Measurements from ENCODE around the gene ZNF19.

ZNF19 gene

GRCh38 chr16:71426069-71426879 is 62.9 kb downstream of the ZNF19 start:
- H3K4me1 ChIP-seq (ENCODE audit: control insufficient read depth, insufficient read depth, low read length): no peaks in the 10 kb centered on the region
- peak overlapping the region; percentile 78 for H3K4me2 ChIP-seq (ENCODE audit: low read length)
- no peaks in the 10 kb centered on the region for H3K9me3 ChIP-seq (replicated peaks; ENCODE audit: low read length)
- no peak overlapping the region for H3K9ac ChIP-seq (ENCODE audit: low read depth, low read length)
- peaks cover 24% of the 10 kb centered on the region for H3K27me3 ChIP-seq (ENCODE audit: control insufficient read depth, insufficient read depth, low read length)
- H3K36me3 ChIP-seq (ENCODE audit: insufficient read depth, low read length): no peaks in the 10 kb centered on the region
- peak overlapping the region; percentile 61 for H3K4me3 ChIP-seq (ENCODE audit: low read length)

GRCh38 chr16:71425746-71426068 is 63.4 kb downstream of the ZNF19 start:
- Histone ChIP-seq H3K27me3 (ENCODE audit: control insufficient read depth, insufficient read depth, low read length) (peaks cover 24% of the 10 kb centered on the region), H3K4me3 (ENCODE audit: low read length) (peak overlapping the region; percentile 61), H3K9me3 (replicated peaks; ENCODE audit: low read length) (no peaks in the 10 kb centered on the region), H3K4me1 (ENCODE audit: control insufficient read depth, insufficient read depth, low read length) (no peaks in the 10 kb centered on the region), H3K4me2 (ENCODE audit: low read length) (peak overlapping the region; percentile 78), H3K9ac (ENCODE audit: low read depth, low read length) (no peak overlapping the region), H3K36me3 (ENCODE audit: insufficient read depth, low read length) (no peaks in the 10 kb centered on the region)

- H3K9me3 ChIP-seq (replicated peaks; ENCODE audit: low read length): no peaks in the 10 kb centered on the region
- peaks cover 24% of the 10 kb centered on the region for H3K27me3 ChIP-seq (ENCODE audit: control insufficient read depth, insufficient read depth, low read length)
- H3K9ac ChIP-seq (ENCODE audit: low read depth, low read length): no peak overlapping the region
- H3K4me2 ChIP-seq (ENCODE audit: low read length): no peak overlapping the region
- no peak overlapping the region for H3K4me3 ChIP-seq (ENCODE audit: low read length)
- no peaks in the 10 kb centered on the region for H3K36me3 ChIP-seq (ENCODE audit: insufficient read depth, low read length)
- no peaks in the 10 kb centered on the region for H3K4me1 ChIP-seq (ENCODE audit: control insufficient read depth, insufficient read depth, low read length)
Measured at GRCh38 chr16:71424626-71425025, 64.5 kb downstream of the ZNF19 start.

- Histone ChIP-seq H3K9ac (ENCODE audit: low read depth, low read length) (no peak overlapping the region), H3K27me3 (ENCODE audit: control insufficient read depth, insufficient read depth, low read length) (peaks cover 27% of the 10 kb centered on the region), H3K4me1 (ENCODE audit: control insufficient read depth, insufficient read depth, low read length) (no peaks in the 10 kb centered on the region)
Measured at GRCh38 chr16:71423865-71424264, 65.3 kb downstream of the ZNF19 start.

More at GRCh38 chr16:71423865-71424264, 65.3 kb downstream of the ZNF19 start:
- Histone ChIP-seq H3K36me3 (ENCODE audit: insufficient read depth, low read length) (no peaks in the 10 kb centered on the region), H3K9me3 (replicated peaks; ENCODE audit: low read length) (no peaks in the 10 kb centered on the region), H3K4me3 (ENCODE audit: low read length) (no peak overlapping the region), H3K4me2 (ENCODE audit: low read length) (no peak overlapping the region)

All from skeletal muscle satellite cell (primary cell).